ENCODE data around the gene GRIK1.

DNA sequence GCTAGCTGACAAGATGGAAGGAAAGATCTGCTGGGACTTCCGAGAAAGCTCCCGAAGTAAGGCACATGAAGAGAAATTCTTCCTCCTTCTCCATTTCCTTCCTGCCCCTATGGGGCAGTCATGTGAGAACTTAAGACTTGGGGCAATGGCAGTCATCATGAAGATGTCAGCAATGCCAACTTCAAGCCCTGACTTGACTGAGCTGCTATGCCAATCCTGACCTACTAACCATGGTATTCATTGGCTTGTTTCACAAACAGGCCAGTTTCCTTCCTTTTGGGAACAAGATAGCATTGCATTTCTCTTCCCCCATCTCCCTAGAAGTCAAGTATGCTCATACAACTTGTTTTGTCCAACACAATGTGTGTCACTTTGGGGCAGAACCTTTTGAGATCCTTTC lies 25.5 kb downstream of the GRIK1 start:
- TF ChIP-seq, protein P1, sequence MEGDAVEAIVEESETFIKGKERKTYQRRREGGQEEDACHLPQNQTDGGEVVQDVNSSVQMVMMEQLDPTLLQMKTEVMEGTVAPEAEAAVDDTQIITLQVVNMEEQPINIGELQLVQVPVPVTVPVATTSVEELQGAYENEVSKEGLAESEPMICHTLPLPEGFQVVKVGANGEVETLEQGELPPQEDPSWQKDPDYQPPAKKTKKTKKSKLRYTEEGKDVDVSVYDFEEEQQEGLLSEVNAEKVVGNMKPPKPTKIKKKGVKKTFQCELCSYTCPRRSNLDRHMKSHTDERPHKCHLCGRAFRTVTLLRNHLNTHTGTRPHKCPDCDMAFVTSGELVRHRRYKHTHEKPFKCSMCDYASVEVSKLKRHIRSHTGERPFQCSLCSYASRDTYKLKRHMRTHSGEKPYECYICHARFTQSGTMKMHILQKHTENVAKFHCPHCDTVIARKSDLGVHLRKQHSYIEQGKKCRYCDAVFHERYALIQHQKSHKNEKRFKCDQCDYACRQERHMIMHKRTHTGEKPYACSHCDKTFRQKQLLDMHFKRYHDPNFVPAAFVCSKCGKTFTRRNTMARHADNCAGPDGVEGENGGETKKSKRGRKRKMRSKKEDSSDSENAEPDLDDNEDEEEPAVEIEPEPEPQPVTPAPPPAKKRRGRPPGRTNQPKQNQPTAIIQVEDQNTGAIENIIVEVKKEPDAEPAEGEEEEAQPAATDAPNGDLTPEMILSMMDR (IDR thresholded peaks at IDR 0.05), result no peak
- no peak for TF ChIP-seq POLR2AphosphoS5 (IDR thresholded peaks at IDR 0.05)
- no peak for TF ChIP-seq EP300 (IDR thresholded peaks at IDR 0.05)

All from suprapubic skin (tissue), 4 donors.